CD4-positive, alpha-beta memory T cell (primary cell): Measurements from ENCODE around the gene DDAH1. TPM values are rescaled to one million over a fixed set of nuclear protein-coding genes. Genes with fewer than 3 reads are reported as not detected.

Source experiments
- CTCF ChIA-PET: fragments of 350-600 bp; sonication (Branson Sonifier 250); formaldehyde crosslinking; loops from one replicate; lab custom pipeline; 2021; ENCODE audit warnings: inconsistent platforms; ENCODE audit not compliant: partially characterized antibody; lab: Charles Lee
- POLR2A ChIA-PET: fragments of 350-600 bp; sonication (Branson Sonifier 250); formaldehyde crosslinking; loops from one replicate; lab custom pipeline; 2021; ENCODE audit not compliant: partially characterized antibody; lab: Charles Lee
- DNase-seq, 5 donors: peaks; one replicate each; pipeline versions ENCODE4 v3.0.0 to v3.0.0-alpha.2; 2020 to 2022; ENCODE audit warnings: mixed read lengths in 1 of 5
- H3K27ac ChIP-seq: one replicate; pipeline ENCODE4 v1.7.0; 2013; ENCODE audit warnings: low read depth, low read length
- H3K27me3 ChIP-seq: 2 replicates; pipeline ENCODE4 v1.7.0; 2013; ENCODE audit warnings: mild to moderate bottlenecking, low read length, moderate library complexity; ENCODE audit not compliant: insufficient read depth
- H3K36me3 ChIP-seq: 2 replicates; pipeline ENCODE4 v1.7.0; 2013; ENCODE audit warnings: mild to moderate bottlenecking, low read length, moderate library complexity; ENCODE audit not compliant: insufficient read depth
- H3K4me1 ChIP-seq: 2 replicates; pipeline ENCODE4 v1.7.0; 2013; ENCODE audit warnings: mild to moderate bottlenecking, low read length, moderate library complexity; ENCODE audit not compliant: insufficient read depth
- H3K4me3 ChIP-seq, 2 donors: one replicate each; pipeline ENCODE4 v1.7.0; 2013; ENCODE audit warnings: low read length in 2 of 2, mild to moderate bottlenecking in 1 of 2
- H3K9me3 ChIP-seq, 2 donors: one replicate each; pipeline ENCODE4 v1.7.0; 2013; ENCODE audit warnings: low read length in 2 of 2, control low read depth in 1 of 2; ENCODE audit not compliant: control insufficient read depth in 1 of 2
- H3K27ac Mint-ChIP-seq, 7 donors: one replicate each; pipeline ENCODE4 v1.8.0; 2020 to 2021; ENCODE audit warnings: mixed read lengths in 7 of 7, mild to moderate bottlenecking in 6 of 7, inconsistent platforms in 3 of 7, moderate library complexity in 3 of 7
- H3K27me3 Mint-ChIP-seq, 2 donors: one replicate each; pipeline ENCODE4 v1.8.0; 2020 to 2021; ENCODE audit warnings: mixed read lengths in 2 of 2
- H3K36me3 Mint-ChIP-seq, 2 donors: one replicate each; pipeline ENCODE4 v1.8.0; 2020 to 2021; ENCODE audit warnings: mixed read lengths in 2 of 2, inconsistent platforms in 1 of 2, mild to moderate bottlenecking in 1 of 2
- H3K4me1 Mint-ChIP-seq, 4 donors: one replicate each; pipeline ENCODE4 v1.8.0; 2020 to 2021; ENCODE audit warnings: mixed read lengths in 4 of 4, mild to moderate bottlenecking in 1 of 4
- H3K4me3 Mint-ChIP-seq, 8 donors: one replicate each; pipeline ENCODE4 v1.8.0; 2020 to 2021; ENCODE audit warnings: mixed read lengths in 8 of 8, mild to moderate bottlenecking in 7 of 8, moderate library complexity in 6 of 8, inconsistent platforms in 3 of 8
- H3K9me3 Mint-ChIP-seq, 8 donors: one replicate each; pipeline ENCODE4 v1.8.0; 2020 to 2021; ENCODE audit warnings: mixed read lengths in 8 of 8, mild to moderate bottlenecking in 5 of 8, inconsistent platforms in 3 of 8, moderate library complexity in 1 of 8
- intact Hi-C: fragments of 100-400 bp; cut with micrococcal nuclease; formaldehyde crosslinking; loops from one replicate; pipeline ENCODE4 v1.15.1; 2023
- polyA plus RNA-seq, 2 donors: library from polyadenylated mRNA; unstranded; fragments of 300-500 nt; fragmentation: Illumina TruSeq; gene quantifications; one replicate each; pipeline ENCODE4 v1.2.3, GENCODE V29; 2021
- total RNA-seq, 2 experiments: library from RNA; stranded (reverse); gene quantifications; one replicate each; pipeline ENCODE4 v1.2.3, GENCODE V29; 2021

Gene DDAH1
- total and polyA plus RNA-seq, 4 experiments from 2014 or later = not detected

DNA sequence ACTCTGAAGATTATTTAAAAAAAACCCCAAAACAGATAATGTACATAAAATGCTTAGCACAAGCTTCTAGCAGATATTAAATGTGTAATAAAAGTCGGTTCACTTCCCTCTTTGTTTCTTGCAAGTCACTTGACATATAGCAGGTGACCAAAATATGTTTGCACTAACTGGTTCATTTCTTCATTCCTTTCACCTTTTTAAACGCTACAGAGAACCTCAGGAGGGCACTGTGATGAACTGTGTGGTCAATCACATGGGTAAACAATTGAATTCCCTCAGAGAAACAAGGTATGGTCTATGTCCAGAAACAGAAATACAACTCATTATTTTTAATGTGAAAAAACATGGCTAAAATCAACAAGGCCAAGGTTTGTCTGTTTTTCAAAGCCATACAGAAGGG lies 137.2 kb downstream of the DDAH1 start:
- Mint-ChIP-seq H3K4me3 (no peak overlapping the region), H3K27ac (no peak overlapping the region), H3K4me1 (no peaks in the 10 kb centered on the region), H3K36me3 (no peaks in the 10 kb centered on the region), H3K27me3 (peaks cover 4 to 6% of the 10 kb centered on the region in 2 donors), H3K9me3 (peaks cover 0 to 3% (median 0%) of the 10 kb centered on the region in 8 donors)
- ChIA-PET POLR2A (no interaction called here), CTCF (no interaction called here)
- intact Hi-C loops = no loop called here
- Histone ChIP-seq H3K27ac (no peak overlapping the region), H3K4me1 (no peaks in the 10 kb centered on the region), H3K27me3 (no peaks in the 10 kb centered on the region), H3K4me3 (no peak overlapping the region), H3K36me3 (no peaks in the 10 kb centered on the region), H3K9me3 (no peaks in the 10 kb centered on the region)
- DNase-seq = no peak

DNA sequence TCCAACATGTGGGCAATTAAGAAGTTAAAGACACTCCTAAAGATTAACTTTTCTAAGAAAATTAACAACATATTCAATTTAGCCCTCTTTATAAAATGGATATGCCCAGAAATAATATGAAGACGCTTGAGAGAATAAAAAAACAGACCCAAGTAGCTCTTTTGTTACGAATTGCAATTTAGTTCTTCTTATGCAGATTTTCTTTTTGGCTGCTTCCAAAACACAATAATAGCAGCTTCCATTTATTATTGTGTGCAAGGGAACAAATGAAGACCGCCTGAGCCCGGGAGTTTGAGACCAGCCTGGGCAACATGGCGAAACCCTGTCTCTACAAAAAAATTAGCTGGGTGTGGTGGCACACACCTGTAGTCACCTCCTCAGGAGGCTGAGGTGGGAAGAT lies 138.1 kb downstream of the DDAH1 start:
- POLR2A ChIA-PET = no interaction called here

DNA sequence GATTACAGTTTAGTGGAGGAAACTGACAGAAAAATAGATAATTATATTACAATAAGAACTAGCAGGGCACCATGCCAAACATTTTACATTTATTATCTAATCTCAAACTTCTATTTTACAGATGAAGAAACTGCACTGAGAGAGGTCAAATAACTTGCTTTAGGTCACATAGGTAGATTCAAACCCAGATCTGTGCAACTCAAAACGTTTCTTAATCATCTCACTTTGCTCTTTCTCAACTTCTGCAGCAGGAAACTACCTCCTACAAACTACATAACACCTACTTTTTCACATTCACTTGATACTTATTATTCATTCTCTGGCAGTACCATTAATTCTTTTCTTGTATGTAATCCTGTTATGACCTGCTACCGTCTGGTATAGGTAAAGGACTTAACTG lies 138.6 kb downstream of the DDAH1 start:
- Histone ChIP-seq H3K27me3 (no peaks in the 10 kb centered on the region), H3K36me3 (no peaks in the 10 kb centered on the region), H3K4me1 (no peaks in the 10 kb centered on the region), H3K27ac (no peak overlapping the region), H3K9me3 (no peaks in the 10 kb centered on the region), H3K4me3 (no peak overlapping the region)
- H3K4me1 Mint-ChIP-seq = no peaks in the 10 kb centered on the region
- H3K4me3 Mint-ChIP-seq = no peak overlapping the region
- POLR2A ChIA-PET = no interaction called here
- H3K27ac Mint-ChIP-seq = no peak overlapping the region
- CTCF ChIA-PET = interaction anchor here (0.6 kb wide), 1 partner anchor 693 kb away, joined by 6 read pairs; no protein-coding TSS in a partner anchor
- intact Hi-C loops = no loop called here
- no peaks in the 10 kb centered on the region for H3K9me3 Mint-ChIP-seq
- no peaks in the 10 kb centered on the region for H3K36me3 Mint-ChIP-seq
- DNase-seq = no peak
- H3K27me3 Mint-ChIP-seq = peaks cover 4% of the 10 kb centered on the region in 2 donors

More for the DNA sequence above, 138.1 kb downstream of the DDAH1 start:
- peaks cover 0 to 3% (median 0%) of the 10 kb centered on the region in 8 donors for H3K9me3 Mint-ChIP-seq
- no peak for DNase-seq
- H3K27me3 ChIP-seq = no peaks in the 10 kb centered on the region
- no peaks in the 10 kb centered on the region for H3K9me3 ChIP-seq
- no peak overlapping the region for H3K4me3 ChIP-seq
- no peaks in the 10 kb centered on the region for H3K36me3 Mint-ChIP-seq
- no peak overlapping the region for H3K4me3 Mint-ChIP-seq
- no peak overlapping the region for H3K27ac ChIP-seq
- CTCF ChIA-PET = interaction anchor here (0.6 kb wide), 1 partner anchor 693 kb away, joined by 6 read pairs; no protein-coding TSS in a partner anchor
- no peaks in the 10 kb centered on the region for H3K4me1 Mint-ChIP-seq
- H3K27me3 Mint-ChIP-seq = peaks cover 4 to 6% of the 10 kb centered on the region in 2 donors
- H3K4me1 ChIP-seq = no peaks in the 10 kb centered on the region
- H3K27ac Mint-ChIP-seq = no peak overlapping the region
- no peaks in the 10 kb centered on the region for H3K36me3 ChIP-seq
- intact Hi-C loops = no loop called here

DNA sequence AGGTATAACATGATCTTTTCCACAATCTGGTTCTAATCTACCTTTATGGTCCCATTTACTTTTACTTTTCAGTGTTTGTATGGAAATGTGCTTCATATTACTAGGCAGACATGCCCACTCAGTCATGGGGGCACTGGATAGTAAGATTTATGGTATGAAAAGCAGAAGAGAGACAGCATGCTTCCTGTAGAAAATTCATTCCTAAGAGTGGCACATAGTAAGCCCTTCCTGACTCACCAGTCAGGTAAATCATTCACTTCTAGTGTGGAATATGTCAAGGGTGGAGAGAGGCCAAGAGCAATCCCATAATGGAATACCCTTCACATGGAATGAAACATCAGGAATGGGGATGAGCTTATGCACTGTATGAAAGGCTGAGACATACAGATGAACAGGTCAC lies 139.0 kb downstream of the DDAH1 start:
- Mint-ChIP-seq H3K27ac (no peak overlapping the region), H3K9me3 (no peaks in the 10 kb centered on the region), H3K36me3 (no peaks in the 10 kb centered on the region), H3K27me3 (peaks cover 4% of the 10 kb centered on the region in 2 donors), H3K4me1 (no peaks in the 10 kb centered on the region), H3K4me3 (no peak overlapping the region)
- H3K27ac ChIP-seq = no peak overlapping the region
- intact Hi-C loops = no loop called here
- CTCF ChIA-PET = no interaction called here
- no peak for DNase-seq
- H3K4me1 ChIP-seq = no peaks in the 10 kb centered on the region
- no peaks in the 10 kb centered on the region for H3K9me3 ChIP-seq
- H3K27me3 ChIP-seq = no peaks in the 10 kb centered on the region
- H3K4me3 ChIP-seq = no peak overlapping the region
- POLR2A ChIA-PET = no interaction called here
- H3K36me3 ChIP-seq = no peaks in the 10 kb centered on the region

DNA sequence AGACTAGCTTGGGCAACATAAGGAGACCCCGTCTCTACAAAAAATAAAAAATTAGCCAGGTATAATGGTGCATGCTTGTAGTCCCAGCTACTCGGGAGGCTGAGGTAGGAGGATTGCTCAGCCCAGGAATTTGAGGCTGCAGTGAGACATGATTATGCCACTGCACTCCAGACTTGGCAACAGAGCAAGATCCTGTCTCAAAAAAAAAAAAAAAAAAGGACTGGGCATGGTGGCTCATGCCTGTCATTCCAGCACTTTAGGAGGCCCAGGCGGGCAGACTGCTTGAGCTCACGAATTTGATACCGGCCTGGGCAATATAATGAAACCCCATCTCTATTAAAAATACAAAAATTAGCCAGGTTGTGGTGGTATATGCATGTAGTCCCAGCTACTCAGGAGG lies 141.2 kb downstream of the DDAH1 start:
- intact Hi-C loops = no loop called here
- H3K9me3 Mint-ChIP-seq = no peaks in the 10 kb centered on the region
- no peaks in the 10 kb centered on the region for H3K36me3 Mint-ChIP-seq

DNA sequence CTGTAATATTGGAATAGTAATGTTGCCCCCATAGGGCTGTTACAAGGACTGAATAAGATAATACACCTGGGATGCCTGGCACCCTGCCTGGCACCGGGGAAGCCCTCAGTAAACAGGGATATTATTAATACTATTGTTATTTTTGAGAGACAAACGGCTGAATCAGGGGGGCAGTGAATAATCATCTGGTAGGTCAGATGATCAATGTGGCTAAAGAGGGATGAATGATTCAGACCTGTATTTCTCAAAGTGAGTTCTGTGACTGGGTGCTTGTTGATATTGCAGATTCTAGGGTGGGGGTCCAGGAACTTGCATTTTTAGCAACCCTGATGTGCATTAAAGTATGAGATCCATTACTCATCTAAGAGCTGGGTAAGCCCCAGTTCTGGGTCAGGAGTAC lies 142.3 kb downstream of the DDAH1 start:
- ChIA-PET POLR2A (no interaction called here), CTCF (no interaction called here)
- no peak overlapping the region for H3K27ac ChIP-seq
- H3K4me3 Mint-ChIP-seq = no peak overlapping the region
- H3K4me3 ChIP-seq = no peak overlapping the region
- no peaks in the 10 kb centered on the region for H3K4me1 ChIP-seq
- peaks cover 5 to 11% of the 10 kb centered on the region in 2 donors for H3K27me3 Mint-ChIP-seq
- H3K9me3 ChIP-seq = no peaks in the 10 kb centered on the region
- intact Hi-C loops = no loop called here
- H3K27me3 ChIP-seq = no peaks in the 10 kb centered on the region
- H3K36me3 ChIP-seq = no peaks in the 10 kb centered on the region
- no peaks in the 10 kb centered on the region for H3K36me3 Mint-ChIP-seq
- H3K4me1 Mint-ChIP-seq = peaks cover 0 to 2% (median 0%) of the 10 kb centered on the region in 4 donors
- no peak overlapping the region for H3K27ac Mint-ChIP-seq
- H3K9me3 Mint-ChIP-seq = no peaks in the 10 kb centered on the region
- DNase-seq = no peak

More for the DNA sequence above, 141.2 kb downstream of the DDAH1 start:
- no peak overlapping the region for H3K4me3 ChIP-seq
- H3K27ac ChIP-seq = no peak overlapping the region
- H3K27ac Mint-ChIP-seq = no peak overlapping the region
- no peak overlapping the region for H3K4me3 Mint-ChIP-seq
- no peaks in the 10 kb centered on the region for H3K9me3 ChIP-seq
- peaks cover 0 to 2% (median 0%) of the 10 kb centered on the region in 4 donors for H3K4me1 Mint-ChIP-seq
- H3K4me1 ChIP-seq = no peaks in the 10 kb centered on the region
- H3K27me3 ChIP-seq = no peaks in the 10 kb centered on the region
- H3K27me3 Mint-ChIP-seq = peaks cover 1 to 11% of the 10 kb centered on the region in 2 donors
- DNase-seq = no peak
- ChIA-PET CTCF (interaction anchor here (0.7 kb wide), 1 partner anchor 94 kb away, joined by 4 read pairs; no protein-coding TSS in a partner anchor), POLR2A (no interaction called here)
- H3K36me3 ChIP-seq = no peaks in the 10 kb centered on the region

DNA sequence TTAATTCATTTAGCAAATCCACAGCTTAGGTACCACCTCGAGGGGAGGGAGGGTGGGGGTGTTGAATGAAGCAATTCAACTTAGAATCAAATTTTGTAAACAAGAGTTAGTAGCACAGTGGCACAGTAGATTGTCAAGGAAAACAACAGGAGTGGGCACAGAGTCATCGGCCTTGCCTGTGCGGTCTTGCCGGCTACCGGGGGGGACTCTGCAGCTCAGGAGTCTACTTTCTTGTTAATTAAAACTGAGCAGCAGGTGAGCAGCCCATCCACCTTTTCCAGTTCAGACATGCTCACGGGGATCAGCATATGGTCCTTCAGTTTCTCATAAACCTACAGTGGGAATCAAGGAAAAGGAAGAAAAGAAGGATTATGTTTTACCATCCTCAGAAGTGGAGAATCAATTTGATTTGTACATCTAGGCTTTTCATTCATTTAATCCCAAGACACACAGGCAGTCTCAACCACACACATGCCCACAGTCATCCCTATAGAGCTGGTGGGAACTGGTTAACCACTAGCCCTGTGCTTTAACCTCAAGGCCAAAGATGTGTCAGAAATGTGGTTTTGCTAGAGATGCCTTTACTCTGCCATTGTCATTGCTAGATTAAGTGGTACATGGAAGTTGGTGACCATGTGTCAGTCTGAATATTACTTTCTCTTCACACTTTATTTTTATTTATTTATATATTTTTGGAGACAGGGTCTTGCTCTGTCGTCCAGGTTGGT lies 143.6 kb downstream of the DDAH1 start:
- H3K9me3 Mint-ChIP-seq = no peaks in the 10 kb centered on the region
- CTCF ChIA-PET = no interaction called here

More for the DNA sequence above, 143.6 kb downstream of the DDAH1 start:
- H3K27me3 ChIP-seq = no peaks in the 10 kb centered on the region
- H3K27ac ChIP-seq = no peak overlapping the region
- Mint-ChIP-seq H3K27me3 (peaks cover 9 to 20% of the 10 kb centered on the region in 2 donors), H3K36me3 (no peaks in the 10 kb centered on the region), H3K4me3 (no peak overlapping the region), H3K4me1 (peaks cover 0 to 2% (median 0%) of the 10 kb centered on the region in 4 donors), H3K27ac (no peak overlapping the region)
- no peaks in the 10 kb centered on the region for H3K9me3 ChIP-seq
- no peaks in the 10 kb centered on the region for H3K4me1 ChIP-seq
- intact Hi-C loops = no loop called here
- H3K4me3 ChIP-seq = no peak overlapping the region
- POLR2A ChIA-PET = no interaction called here
- no peak for DNase-seq
- no peaks in the 10 kb centered on the region for H3K36me3 ChIP-seq
